ENCODE data around the gene FAM78A.

DNA sequence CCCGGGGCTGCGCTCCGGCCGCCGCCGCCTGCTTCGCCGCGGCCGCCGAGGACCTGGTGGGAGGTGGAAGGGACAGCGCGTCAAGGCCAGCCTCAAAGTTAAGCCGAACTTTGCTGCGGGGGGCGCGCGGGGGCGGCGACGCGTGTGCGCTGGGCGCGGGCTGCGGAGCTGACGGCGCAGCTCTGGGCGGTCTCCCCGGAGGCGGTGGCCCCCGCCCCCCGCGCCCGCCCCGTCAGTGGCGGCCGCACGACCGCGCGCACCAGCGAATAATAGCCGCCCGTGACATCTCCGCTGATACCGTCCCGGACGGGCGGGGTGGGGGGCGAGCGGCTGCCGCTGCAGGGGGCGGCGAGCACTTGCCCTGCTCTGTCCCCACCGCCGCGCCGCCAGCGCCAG lies 579 bp upstream of the FAM78A start:
- TF ChIP-seq, protein P1, sequence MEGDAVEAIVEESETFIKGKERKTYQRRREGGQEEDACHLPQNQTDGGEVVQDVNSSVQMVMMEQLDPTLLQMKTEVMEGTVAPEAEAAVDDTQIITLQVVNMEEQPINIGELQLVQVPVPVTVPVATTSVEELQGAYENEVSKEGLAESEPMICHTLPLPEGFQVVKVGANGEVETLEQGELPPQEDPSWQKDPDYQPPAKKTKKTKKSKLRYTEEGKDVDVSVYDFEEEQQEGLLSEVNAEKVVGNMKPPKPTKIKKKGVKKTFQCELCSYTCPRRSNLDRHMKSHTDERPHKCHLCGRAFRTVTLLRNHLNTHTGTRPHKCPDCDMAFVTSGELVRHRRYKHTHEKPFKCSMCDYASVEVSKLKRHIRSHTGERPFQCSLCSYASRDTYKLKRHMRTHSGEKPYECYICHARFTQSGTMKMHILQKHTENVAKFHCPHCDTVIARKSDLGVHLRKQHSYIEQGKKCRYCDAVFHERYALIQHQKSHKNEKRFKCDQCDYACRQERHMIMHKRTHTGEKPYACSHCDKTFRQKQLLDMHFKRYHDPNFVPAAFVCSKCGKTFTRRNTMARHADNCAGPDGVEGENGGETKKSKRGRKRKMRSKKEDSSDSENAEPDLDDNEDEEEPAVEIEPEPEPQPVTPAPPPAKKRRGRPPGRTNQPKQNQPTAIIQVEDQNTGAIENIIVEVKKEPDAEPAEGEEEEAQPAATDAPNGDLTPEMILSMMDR (conservative IDR thresholded peaks at IDR 0.05): no peak
- TF ChIP-seq ZFX (IDR thresholded peaks at IDR 0.05): no peak
